NOMO-1 (cell line): ENCODE results near the gene SUPT5H.
"Not testable (repeated sequence)": the region's sequence is repeated elsewhere in the genome, so short reads cannot be mapped to it uniquely, and the experiment has no call there.

Source experiments
- DNase-seq, 2 experiments: peaks; one replicate each; lab custom pipeline; 2025; ENCODE audit not compliant: unreplicated experiment in 2 of 2; lab: John Stamatoyannopoulos, UW

Gene SUPT5H

DNA sequence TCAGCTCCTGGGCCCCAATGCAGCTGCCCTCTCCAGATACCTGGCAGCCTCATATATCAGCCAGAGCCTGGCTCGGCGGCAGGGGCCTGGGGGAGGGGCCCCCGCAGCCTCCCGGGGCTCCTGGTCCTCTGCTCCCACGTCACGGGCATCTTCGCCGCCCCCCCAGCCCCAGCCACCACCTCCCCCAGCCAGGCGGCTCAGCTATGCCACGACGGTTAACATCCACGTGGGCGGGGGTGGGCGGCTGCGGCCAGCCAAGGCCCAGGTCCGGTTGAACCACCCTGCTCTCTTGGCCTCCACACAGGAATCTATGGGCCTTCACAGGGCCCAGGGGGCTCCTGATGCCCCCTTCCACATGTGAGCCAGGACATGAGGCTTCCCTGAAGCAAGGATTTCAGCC lies 20.4 kb upstream of the SUPT5H start:
- no peak for DNase-seq

DNA sequence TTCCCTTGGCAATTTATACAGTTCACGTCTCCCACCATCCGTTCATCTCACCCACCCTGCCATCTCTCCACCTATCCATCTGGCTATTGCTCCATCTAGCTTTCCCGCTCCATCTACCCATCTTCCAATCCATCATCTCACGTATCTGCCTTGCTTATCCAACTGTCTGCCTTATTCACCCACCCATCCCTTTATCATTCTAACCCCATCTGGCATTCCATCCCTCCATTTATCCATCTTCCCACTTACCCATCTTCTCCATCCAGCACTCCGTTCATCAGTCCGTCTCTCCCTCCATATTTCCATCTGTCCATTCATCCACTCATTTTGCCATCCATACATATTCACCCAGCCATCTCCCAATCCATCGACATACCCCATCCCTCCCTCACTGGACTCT lies 19.6 kb upstream of the SUPT5H start:
- no peak for DNase-seq

DNA sequence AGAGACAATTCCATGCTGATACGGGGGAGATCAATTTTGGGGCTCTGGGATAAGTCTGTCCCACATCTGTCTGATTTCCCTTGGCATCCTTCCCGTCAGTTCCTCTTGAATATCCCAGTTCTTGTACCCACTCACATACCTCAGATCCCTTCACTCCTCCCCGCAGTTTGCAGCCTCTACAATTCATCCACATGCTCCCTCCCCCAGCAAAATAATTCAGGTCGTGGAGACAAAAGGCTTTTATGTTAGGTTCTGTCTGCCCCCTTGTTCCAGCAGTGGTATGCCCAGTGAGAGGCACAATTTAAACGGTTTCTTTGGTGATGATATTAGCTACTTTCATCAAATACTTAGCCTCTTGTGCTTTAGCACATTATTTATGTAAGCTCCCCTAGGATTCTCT lies 19.2 kb upstream of the SUPT5H start:
- no peak for DNase-seq

DNA sequence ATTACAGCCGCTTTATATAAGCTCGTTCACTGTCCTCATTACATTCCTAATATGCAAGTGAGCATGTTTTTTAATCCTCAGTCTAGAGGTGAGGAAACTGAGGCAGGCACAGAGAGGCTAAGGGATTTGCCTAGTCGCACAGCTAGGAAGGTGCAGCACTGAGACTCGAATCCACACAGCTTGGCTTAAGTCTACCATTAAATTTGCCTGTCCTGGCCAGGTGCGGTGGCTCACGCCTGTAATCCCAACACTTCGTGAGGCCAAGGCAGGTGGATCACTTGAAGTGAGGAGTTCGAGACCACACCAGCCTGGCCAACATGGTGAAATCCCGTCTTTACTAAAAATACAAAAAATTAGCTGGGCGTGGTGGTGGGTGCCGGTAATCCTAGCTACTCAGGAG lies 17.7 kb upstream of the SUPT5H start:
- no peak for DNase-seq

DNA sequence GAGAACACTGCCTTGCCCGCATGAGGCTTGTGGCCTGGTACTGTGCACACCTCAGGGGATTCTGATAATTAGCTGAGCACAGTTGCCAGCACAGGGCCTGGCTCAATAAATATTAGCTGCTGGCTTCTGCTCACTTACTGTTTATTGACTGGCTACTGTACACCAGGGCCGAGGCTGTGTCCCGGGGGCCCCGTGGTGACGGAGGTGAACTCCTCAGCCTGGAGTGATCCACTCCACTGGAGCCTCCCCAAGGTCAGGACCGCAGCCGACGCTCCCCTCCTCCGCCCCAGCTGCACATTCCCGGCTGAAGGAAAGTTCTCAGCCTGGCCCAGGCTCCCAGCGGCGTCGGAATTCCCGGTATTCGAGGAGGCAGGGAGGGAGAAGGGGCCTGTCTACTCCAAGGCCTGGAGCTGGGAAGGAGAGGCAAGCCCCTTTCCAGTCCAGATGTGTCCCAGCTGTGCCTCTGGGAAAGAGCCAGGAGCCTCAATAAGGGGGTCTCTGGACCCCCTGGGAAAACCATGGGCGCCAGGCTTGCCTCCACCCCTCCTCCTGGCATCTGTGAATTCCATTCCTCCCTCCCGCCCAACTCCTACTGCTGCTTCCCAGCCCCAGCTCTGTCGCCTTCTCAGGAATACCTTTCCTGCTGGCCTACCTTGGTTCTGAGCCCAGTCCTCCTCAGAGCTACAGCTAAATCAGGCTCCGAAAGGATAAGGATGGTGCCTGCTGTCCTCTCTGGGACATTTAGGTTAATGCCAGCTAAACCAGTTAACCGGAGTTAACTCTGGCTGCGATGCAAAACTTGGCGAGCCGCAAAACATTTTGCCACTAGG lies 16.9 kb upstream of the SUPT5H start:
- no peak for DNase-seq

DNA sequence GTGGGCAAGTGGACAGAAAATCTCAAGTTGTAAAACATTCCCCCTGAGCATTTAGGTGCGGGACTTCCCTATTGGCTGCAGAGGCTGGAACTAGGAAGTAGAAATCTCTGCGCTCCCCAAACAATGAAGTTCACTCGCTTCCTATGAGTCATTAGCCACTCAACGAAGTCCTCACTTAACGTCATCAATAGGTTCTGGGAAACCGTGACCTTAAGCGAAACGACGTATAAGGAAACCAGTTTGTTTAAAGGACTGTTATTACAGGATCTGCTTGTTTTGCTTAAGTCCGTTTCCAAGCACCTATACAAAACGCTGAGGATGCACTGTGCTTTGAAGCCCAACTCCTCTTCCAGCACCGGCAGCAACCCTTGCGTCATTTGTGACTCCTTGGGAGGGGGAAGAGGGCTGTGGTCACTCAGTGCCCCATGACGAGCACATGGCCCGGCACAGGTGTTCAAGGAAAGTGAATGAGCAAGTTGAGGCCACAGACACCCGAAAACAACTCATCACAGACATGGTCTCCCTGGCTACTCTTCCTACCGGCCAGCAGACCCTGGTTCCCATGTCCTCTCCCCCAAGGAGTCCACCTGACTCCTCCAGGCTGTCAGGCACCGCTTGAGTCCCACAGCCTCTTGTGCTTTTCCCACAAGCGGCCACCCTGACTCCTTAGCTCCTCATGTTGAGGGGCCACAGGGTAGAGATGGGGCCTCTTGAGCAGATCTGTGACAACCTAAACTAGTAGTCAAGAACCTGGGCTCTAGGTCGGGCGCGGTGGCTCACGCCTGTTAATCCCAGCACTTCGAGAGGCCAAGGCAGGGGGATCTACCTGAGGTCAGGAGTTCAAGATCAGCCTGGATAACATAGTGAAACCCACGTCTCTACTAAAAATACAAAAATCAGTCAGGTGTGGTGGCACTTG lies 14.4 kb upstream of the SUPT5H start:
- peak; percentile 76 to 94 for DNase-seq

DNA sequence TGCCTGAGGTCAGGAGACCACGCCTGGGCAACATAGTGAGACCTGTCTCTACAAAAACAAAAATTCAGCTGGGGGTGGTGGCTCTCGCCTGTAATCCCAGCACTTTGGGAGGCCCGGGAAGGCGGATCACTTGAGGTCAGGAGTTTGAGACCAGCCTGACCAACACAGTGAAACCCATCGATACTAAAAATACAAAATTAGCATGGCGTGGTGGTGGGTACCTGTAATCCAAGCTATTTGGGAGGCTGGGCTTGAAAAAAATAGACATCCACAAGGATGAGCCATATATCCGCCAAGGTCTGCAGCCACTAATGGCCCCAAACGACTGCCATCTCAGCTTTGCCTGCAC lies 12.7 kb upstream of the SUPT5H start:
- no peak for DNase-seq

DNA sequence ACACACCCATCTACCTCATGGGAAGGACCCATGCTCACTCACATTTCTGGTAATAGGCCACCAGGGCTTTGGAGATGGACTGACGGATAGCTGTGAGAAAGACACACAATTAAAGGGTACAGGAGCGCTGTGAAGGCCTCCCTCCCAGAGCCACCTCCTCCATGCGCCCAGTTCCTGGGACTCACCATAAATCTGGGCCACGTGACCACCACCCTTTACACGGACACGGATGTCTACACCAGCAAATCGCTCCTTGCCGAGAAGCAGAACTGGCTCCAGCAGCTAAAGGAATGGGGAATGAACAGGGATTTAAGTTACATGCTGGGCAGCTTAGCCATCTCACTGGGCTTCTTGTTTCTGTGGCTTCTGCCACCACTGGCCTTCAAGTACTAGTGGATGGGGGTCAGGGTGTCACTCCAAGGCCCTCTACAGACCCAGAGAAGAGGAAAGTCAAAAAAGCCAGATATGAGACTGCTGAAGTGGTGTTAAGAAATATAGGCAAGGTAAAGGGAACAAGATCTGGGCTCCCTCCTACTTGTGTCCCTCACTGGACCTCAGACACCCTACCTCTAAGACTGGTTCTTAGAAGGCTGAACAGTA lies 11.8 kb upstream of the SUPT5H start:
- DNase-seq, result no peak

DNA sequence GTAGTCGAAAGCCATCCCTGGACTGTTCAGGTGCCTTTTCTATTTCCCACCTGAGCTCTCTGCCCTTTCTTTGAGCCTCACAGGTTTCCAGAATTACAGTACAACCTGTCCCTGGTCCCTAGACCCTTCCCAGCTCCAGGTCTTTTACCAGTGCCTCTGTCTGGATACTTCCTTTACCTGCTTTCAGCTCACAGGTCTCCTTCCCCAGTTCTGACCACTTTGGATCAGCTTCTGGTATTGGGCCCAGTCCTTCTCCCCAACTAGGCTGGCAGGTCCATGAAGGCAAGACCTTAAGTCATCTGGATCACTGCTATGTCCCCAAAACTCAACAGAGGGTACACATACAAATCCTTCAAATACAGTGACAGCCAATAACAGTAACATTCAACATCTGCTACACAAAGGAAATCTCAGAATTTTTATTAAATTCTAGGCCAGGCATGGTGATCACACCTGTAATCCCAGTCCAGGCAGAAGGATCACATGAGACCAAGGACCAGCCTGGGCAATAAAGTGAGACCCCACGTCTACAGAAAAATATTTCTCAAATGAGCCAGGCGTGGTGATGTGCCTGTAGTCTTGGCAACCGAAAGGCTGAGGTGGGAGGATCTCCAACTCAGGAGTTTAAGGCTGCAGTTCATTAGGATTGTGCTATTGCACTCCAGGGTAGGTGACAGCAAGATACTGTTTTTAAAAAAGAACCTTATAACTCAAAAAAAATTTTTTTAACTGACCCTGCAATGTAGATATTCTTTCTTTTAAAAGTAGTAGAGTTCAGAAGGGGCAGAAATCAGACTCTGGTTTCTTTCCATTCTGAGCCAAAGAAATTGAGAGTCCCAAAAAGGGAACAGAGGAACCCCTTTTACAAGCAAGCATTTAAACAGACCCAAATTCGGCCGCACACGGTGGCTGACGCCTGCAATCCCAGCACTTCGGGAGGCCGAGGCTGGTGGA lies 11.0 kb upstream of the SUPT5H start:
- DNase-seq, result peak in 1 of 2 experiments; percentile 12

DNA sequence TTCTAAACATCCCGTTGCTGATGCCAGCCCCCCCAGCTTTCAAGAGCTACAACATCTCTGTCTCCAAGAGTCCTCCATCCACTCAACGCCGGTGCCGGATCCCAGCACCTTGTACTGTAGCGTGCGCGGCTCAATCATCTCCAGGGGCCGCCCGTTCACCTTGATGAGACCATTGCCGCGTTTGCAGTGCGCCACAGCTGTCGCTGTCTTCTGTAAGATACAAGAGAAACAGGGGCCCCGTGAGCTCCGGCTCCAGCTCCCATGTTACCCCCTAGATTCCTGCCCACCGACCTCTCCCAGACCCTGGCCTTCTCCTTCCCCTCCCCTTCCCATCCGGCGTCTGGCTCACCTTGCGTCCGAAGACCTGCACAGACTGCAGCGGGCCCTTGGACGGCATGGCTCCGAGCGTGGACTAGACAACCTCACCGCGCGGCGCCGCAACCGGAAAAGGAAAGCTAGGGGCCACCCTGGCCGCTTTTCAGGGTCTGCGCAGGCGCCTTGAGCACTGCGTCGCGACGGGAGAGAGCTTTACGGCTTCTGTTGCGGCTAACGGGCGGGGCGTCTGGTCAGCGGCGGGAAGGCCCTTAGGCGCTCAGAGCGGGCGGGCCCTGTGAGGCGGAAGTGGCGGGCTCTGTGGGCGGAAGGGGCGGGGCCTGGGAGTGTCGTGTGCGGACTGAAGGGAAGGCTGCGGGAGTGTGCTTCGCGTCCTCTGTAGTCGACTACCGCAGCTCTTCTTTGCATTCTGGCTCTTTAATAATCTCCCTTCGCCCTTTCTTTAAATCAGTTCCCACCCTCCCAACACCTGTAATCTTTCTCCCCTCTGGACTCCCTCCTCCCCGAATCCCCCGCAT lies 9.7 kb upstream of the SUPT5H start, which contains the start of gene RPS16:
RPS16 (minus strand) TSS at position 451 of the 851 bp plus-strand sequence; CDS start at position 397, 54 bp downstream.
- DNase-seq, result peak; percentile 97 to 98

DNA sequence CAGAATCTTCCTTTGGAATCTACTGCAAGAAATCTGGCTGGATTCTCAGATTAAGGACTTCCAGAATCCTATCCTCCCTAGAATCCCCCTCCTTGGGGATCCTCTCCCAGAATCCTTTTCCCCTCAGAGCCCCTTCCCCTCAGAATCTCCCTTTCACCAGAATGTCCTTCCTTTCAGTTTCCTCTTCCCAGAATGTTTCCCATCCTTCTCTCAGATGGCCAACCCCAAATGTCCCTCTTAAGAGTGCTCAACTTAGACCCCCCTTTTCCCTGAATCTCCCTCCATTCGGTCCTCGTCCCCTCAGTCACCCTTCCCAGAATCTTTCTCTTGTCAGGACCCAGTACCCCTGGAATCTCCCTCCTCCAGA lies 9.0 kb upstream of the SUPT5H start:
- no peak for DNase-seq

DNA sequence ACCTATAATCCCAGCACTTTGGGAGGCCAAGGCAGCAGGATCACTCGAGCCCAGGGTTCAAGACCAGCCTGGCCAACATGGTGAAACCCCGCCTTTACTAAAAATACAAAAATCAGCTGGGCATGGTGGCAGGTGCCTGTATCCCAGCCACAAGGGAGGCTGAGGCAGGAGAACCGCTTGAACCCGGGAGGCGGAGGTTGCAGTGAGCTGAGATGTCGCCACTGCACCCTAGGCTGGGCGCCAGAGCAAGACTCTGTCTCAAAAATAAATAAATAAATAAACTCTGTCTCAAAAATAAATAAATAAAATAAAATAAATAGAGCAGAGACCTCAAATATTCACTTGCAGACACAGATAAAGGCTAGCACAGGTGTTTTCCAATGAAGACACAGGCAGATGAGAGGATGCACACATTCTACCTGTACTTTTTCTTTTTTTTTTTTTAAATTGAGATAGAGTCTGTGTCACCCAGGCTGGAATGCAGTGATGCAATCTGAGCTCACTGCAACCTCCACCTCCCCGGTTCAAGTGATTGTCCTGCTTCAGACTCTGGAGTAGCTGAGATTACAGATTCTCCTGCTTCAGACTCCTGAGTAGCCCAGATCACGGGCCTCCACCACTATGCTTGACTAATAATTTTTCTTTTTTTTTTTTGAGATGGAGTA lies 7.0 kb upstream of the SUPT5H start:
- DNase-seq, result no peak

DNA sequence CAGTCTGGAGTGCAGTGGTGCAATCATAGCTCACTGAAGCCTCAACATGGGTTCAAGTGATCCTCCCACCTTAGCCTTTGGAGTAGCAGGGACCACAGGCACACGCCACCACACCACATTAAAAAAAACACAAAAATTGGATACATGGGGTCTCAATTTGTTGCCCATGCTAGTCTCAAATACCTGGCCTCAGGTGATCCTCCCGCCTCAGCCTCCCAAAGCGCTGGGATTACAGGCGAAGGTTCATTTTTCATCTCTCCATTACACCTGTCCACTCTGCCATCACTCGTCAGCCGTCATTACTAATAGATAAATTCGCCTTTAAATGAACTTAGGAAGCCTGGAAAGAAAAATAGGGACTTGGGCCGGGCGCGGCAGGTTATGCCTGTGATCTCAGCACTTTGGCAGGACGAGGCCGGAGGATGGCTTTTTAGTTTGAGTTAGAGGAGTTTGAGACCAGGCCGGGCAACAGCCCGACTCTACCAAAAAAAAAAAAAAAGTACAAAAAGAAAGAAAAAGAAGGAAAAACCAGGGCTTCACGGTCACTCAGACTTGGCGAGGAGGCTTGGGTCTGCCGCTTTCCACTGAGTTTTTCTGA lies 685 bp upstream of the SUPT5H start:
- no peak for DNase-seq

DNA sequence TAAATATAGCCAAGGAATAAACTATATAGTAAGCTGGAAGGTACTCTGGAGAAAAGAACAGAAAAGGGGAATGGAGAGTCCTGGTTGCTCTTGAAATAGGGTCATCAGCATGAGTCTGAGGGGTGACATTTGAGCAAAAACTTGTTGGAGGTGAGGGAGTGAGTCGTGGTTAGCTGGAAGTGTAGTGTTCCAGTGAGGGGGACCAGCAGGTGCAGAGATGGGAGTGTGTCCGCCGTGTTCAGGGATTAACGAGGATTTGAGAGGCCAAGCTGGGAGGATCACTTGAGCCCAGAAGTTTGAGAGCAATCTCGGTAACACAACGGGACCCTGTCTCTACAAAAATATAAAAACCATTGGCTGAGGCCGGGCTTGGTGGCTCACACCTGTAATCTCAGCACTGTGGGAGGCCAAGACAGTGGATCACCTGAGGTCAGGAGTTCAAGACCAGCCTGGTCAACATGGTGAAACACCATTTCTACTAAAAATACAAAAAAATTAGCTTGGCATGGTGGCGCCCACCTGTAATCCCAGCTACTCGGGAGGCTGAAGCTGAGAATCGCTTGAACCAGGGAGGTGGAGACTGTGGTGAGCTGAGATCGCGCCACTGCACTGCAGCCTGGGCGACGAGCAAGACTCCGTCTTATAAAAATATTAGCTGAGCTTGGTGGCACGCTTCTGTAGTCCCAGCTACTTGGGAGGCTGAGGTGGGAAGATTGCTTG lies 1.1 kb downstream of the SUPT5H start:
- DNase-seq, result no peak

DNA sequence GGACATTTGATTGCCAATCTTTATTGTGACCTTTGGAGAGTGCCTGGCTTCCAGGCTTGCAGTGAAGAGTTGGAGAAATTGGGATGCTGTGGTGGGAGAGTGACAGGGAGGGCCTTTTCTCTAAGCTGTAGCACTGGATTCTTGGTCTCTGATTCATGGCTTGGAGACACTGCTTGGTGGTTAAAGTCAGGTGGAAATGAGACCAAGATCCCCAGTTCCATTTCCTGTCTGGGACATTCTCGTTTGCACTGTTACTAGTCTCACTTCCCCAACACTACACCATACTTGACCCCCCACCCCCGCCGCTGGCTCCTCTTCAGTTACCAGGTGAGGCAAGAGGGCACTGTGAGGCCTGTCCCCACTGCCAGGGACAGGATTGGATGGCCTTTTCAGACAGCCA lies 2.9 kb downstream of the SUPT5H start:
- peak; percentile 34 to 65 for DNase-seq

DNA sequence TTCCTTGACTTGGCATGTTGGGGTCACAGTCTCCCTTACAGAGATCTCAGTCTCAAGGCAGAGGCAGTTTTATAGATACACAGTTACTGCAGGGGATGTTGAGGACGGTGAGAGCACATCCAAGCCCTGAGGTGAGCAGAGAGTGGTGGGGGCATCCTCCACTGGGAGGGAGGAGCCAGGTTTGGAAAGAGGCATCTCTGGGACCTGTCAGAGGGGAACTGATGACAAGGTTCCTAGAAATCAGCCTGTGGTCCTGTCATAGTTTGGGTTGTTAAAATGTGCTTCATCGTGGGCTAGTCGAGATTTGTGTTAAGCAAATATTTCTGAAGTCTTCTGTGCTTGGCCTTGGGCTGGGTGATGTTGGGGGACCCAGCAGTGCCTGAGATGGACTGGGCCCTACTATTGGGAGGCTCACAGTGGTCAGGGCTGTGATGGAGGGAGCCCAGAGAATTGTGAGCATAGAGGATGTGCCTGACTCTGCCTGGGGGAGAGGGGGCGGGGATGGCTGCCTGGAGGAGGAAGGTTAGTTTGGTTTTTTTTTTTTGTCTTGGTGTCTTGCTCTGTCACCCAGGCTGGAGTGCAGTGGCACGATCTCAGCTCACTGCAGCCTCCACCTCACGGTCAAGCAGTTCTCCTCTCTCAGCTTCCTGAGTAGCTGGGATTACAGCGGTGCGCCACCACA lies 3.9 kb downstream of the SUPT5H start:
- no peak for DNase-seq

DNA sequence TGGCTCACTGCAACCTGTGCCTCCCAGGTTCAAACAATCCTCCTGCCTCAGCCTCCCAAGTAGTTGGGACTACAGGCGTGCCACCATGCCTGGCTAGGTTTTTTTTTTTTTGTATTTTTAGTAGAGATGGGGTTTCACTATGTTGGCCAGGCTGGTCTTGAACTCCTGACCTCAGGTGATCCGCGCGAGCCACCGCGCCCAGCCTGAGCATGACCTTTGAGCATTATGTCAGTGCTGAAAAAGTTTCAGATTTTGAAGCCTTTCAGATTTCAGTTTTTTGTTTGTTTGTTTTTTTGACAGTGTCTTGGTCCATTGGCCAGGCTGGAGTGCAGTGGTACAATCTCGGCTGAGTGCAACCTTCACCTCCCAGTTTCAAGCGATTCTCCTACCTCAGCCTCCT lies 5.9 kb downstream of the SUPT5H start:
- not testable (repeated sequence) for DNase-seq
